Lower leg skin (tissue), 4 donors: Measurements from ENCODE around the gene CDKL4. TPM values are rescaled to one million over a fixed set of nuclear protein-coding genes. Genes with fewer than 3 reads are reported as not detected.

Experiments used
- DNase-seq, 2 donors: peaks; one replicate each; pipeline ENCODE4 v3.0.0-alpha.2; 2019; ENCODE audit warnings: low spot score in 2 of 2
- H3K4me3 ChIP-seq: fragments of 200-600 bp; sonication (generic); 2 replicates; pipeline ENCODE4 v1.5.1; 2017; ENCODE audit warnings: mild to moderate bottlenecking, low read depth; ENCODE audit not compliant: poor library complexity, severe bottlenecking
- POLR2A ChIP-seq, 2 donors: fragments of 450-650 bp; IDR thresholded peaks; one replicate each; pipeline ENCODE4 v1.6.1; 2016 to 2017; ENCODE audit warnings: antibody characterized with exemption in 2 of 2, mild to moderate bottlenecking in 1 of 2, moderate library complexity in 1 of 2
- WGBS, 2 donors: methylation state at CpG; one replicate each; pipeline ENCODE4 v1.1.5; 2018; 5-methylcytosine and 5-hydroxymethylcytosine counted together
- intact Hi-C: fragments of 100-400 bp; cut with DNase I; formaldehyde crosslinking; loops from one replicate; pipeline ENCODE4 v1.15.0; 2023; ENCODE audit warnings: low total_unique reads
- total RNA-seq, 4 donors: library from RNA; depleted of rRNA; stranded (reverse); fragments of >200 nt; gene quantifications; one replicate each; pipeline ENCODE4 v1.1.0, GENCODE V29; 2016
- TF ChIP-seq, protein P1 (sequence below), 3 donors: fragments of 450-650 bp; IDR thresholded peaks; one replicate each; pipeline ENCODE4 v1.5.1; 2016; ENCODE audit warnings: antibody characterized with exemption in 3 of 3, mild to moderate bottlenecking in 3 of 3, moderate library complexity in 2 of 3

Gene CDKL4
- total RNA-seq, 4 donors from 2014 or later, result 0.74 to 1.1 TPM; not detected in 2

DNA sequence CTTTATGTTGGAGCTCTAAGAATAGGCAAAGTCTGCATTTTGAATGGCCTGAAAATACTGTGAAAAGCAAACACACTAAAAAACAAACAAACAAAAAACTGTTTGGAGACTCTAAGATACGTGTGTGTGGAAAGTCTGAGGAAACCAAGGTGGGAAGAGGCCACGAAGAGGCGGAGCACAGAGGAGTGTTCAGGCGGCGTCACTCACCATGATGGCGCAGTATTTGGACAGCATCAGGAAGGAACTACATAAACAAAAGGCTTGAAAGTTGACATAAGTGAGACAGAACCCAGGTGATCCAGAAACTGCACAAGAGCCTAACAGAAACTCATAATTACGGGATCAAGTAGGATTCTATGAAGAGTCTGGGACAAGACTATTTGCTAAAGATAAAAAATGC is 72.1 kb downstream of the CDKL4 start:
- intact Hi-C loops, result no loop called here
- TF ChIP-seq, protein P1, sequence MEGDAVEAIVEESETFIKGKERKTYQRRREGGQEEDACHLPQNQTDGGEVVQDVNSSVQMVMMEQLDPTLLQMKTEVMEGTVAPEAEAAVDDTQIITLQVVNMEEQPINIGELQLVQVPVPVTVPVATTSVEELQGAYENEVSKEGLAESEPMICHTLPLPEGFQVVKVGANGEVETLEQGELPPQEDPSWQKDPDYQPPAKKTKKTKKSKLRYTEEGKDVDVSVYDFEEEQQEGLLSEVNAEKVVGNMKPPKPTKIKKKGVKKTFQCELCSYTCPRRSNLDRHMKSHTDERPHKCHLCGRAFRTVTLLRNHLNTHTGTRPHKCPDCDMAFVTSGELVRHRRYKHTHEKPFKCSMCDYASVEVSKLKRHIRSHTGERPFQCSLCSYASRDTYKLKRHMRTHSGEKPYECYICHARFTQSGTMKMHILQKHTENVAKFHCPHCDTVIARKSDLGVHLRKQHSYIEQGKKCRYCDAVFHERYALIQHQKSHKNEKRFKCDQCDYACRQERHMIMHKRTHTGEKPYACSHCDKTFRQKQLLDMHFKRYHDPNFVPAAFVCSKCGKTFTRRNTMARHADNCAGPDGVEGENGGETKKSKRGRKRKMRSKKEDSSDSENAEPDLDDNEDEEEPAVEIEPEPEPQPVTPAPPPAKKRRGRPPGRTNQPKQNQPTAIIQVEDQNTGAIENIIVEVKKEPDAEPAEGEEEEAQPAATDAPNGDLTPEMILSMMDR (IDR thresholded peaks at IDR 0.05), result no peak
- no peak for TF ChIP-seq POLR2A (IDR thresholded peaks at IDR 0.05)
- no peak for DNase-seq
- WGBS, 2 donors, result 94 to 96% methylated on average over 7 of the region's 7 CpGs
- no peak overlapping the region for H3K4me3 ChIP-seq

DNA sequence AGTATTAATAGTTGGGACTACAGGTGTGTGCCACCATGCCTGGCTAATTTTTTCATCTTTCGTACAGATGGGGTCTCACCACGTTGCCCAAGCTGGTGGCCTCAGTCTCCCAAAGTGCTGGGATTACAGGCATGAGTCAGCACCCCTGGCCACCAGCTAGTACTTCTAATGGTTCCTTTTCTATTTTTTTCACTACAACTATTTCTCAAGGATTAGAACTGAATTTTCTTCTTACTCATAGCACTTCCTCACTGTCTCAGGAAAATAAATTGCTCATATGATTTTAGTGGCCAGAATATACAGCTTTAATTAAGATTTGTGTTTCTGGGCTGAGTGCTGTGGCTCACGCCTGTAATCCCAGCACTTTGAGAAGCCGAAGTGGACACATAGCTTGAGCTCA is 79.7 kb downstream of the CDKL4 start:
- intact Hi-C loops, result no loop called here
- no peak for DNase-seq
- no peak for TF ChIP-seq POLR2A (IDR thresholded peaks at IDR 0.05)
- TF ChIP-seq, protein P1 (IDR thresholded peaks at IDR 0.05), result no peak
- WGBS, 2 donors, result 85 to 97% methylated on average over 4 of the region's 4 CpGs
- no peak overlapping the region for H3K4me3 ChIP-seq

DNA sequence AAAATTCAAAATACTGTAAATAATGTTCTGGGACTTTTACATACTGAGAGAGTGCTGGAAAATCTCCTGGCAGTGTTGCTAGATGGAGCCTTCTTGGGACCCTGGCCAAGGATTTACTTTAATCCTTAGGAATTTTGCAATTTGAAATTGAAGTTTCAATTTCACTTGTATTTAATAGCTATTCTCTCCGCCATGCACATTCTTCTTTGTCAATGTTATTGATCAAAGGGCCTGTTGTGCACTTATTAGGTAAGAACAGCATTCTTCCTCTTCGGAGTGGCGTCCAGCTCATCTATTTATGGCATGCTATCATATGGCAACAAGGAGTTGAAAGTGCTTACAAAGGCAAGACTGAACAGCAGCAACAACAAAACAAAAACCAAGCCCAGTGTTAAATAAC is 82.8 kb downstream of the CDKL4 start:
- no peak overlapping the region for H3K4me3 ChIP-seq
- intact Hi-C loops, result no loop called here
- 37 to 38% methylated on average over 3 of the region's 3 CpGs for WGBS, 2 donors
- TF ChIP-seq, protein P1 (IDR thresholded peaks at IDR 0.05), result no peak
- no peak for TF ChIP-seq POLR2A (IDR thresholded peaks at IDR 0.05)
- DNase-seq, result no peak

DNA sequence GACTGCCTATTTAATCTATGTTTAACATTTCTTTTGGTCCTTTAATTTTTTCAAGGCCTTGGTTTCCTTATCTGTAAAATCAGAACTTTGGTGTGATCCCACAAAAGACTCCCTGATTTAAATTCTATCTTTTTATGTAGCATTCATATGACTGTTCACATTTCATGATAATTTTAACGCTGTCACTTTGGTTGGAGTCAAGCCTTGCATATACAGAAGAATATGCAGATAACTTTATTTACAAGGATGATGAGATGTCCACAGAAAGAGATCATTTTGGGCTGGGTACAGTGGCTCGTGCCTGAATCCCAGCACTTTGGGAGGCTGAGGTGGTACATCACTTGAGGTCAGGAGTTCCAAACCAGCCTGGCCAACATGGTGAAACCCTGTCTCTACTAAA is 84.5 kb downstream of the CDKL4 start:
- no peak for DNase-seq
- 92 to 95% methylated on average over 2 of the region's 2 CpGs for WGBS, 2 donors
- TF ChIP-seq, protein P1 (IDR thresholded peaks at IDR 0.05), result no peak
- no peak for TF ChIP-seq POLR2A (IDR thresholded peaks at IDR 0.05)
- H3K4me3 ChIP-seq, result no peak overlapping the region
- intact Hi-C loops, result no loop called here

DNA sequence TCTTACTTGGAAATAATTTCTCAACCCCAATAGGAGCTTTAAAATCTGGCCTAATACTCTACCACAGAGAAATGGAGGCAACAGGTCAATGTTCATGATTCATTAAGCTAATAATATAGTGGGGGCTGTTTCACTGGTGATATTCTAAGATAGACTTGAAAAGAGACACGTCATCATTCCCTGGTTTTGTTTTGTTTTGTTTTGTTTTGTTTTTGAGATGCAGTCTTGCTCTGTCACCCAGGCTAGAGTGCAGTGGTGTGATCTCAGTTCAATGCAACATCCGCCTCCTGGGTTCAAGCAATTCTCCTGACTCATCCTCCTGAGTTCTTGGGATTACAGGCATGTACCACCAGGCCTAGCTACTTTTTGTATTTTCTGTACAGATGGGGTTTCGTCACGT is 85.4 kb downstream of the CDKL4 start:
- no peak for DNase-seq
- 90 to 96% methylated on average over 4 of the region's 4 CpGs for WGBS, 2 donors
- intact Hi-C loops, result no loop called here
- no peak overlapping the region for H3K4me3 ChIP-seq
- no peak for TF ChIP-seq POLR2A (IDR thresholded peaks at IDR 0.05)

DNA sequence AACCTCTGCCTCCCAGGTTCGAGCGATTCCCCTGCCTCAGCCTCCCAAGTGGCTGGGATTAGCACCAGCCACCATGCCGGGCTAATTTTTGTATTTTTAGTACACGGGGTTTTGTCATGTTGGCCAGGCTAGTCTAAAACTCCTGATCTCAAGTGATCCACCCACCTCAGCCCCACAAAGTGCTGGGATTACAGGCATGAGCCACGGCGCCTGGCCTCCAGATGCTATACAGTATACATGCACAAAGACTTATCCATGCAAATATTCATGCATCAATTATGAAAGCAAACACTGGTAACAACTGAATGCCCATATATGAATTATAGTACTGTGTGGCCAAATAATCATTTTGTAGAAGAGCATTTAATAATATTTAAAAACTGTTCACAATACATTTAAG is 86.9 kb downstream of the CDKL4 start:
- DNase-seq, result no peak
- TF ChIP-seq POLR2A (IDR thresholded peaks at IDR 0.05), result no peak
- TF ChIP-seq, protein P1 (IDR thresholded peaks at IDR 0.05), result no peak
- 76 to 80% methylated on average over 6 of the region's 6 CpGs for WGBS, 2 donors
- intact Hi-C loops, result no loop called here
- H3K4me3 ChIP-seq, result no peak overlapping the region
